Stimulated activated CD4-positive, alpha-beta T cell treated with anti-CD3 and anti-CD28 coated beads, Interleukin-12 subunit alpha, Interleukin-12 subunit beta, amount 100 ng/mL, for 48 hours (primary cell): ENCODE results near the gene ADGRB2.
"Not testable (repeated sequence)": the region's sequence is repeated elsewhere in the genome, so short reads cannot be mapped to it uniquely, and the experiment has no call there.

ENCODE experiments used
- DNase-seq, 3 donors: peaks; one replicate each; pipeline ENCODE4 v3.0.0-alpha.2; 2020; ENCODE audit warnings: low read depth in 2 of 3, low spot score in 1 of 3

Gene ADGRB2

DNA sequence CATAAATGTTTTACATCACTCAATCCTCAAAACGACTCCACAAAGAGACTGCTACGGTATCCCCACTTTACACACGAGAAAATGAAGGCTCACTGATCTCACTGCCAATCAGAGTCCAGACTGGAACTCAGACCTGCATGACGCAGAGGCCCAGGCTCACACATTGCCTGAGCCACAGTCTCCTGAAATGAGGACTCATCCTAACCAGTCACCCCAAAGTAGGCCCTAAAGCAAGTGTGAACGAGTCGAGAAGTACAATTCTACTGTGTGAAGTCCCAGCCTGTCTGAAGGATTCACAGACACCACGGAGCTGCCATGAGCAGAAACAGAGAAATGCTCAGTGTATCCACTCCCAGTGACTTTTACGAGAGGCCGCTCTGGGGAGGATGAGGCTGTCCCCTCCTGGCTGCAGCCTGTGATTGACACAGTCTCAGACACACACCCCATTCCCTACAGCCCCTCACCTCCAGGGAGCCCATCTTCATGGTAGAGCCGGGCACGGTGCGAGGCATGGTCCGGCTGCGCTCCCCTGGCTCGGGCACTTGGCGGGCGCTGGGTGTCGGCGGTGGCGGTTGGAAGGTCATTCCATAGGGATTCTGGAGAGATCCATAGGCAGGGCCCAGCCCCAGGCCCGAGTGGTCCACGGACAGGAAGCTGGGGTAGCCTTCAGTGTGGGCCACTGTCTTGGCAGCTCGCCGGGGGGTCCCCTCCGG lies 33.6 kb downstream of the ADGRB2 start:
- DNase-seq: no peak

DNA sequence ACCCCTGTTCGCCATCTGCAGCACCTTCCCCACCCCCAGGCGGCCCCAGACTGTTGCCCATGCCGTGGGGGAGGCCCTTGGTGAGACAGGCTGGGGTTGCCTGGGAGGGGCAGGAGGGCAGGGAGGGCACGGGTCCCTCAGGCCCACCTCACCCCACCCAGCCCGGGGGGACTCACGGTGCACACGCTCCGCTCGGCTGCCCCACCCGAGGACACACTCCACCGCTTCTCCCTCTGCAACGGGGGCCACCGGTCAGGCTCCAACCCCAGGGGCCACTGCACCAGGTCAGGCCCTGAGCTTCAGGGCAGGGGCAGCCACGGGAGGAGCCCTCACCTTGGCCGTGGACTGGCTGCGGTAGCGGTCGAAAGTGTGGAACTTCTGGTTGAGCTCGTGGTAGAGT lies 36.3 kb downstream of the ADGRB2 start:
- DNase-seq: no peak

DNA sequence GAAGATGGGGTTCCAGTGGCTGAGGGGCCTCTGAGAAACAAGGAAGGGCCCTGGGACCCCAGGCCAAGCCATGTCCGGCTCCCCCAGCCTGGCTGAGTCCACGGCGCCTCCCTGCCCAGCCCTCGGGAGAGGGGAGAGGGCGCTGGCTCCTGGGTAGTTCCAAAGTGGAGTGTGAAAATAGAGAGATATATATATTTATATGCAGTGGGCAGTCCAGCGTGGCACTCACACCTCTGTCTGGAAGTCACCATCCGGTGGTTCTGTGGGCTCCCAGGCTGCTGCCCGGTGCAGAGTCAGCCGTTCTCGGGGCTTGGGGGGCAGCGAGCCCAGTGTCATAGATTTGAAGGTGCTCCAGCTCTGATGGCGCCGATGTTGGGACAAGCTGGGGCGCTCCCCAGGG lies 36.9 kb downstream of the ADGRB2 start:
- DNase-seq: no peak

DNA sequence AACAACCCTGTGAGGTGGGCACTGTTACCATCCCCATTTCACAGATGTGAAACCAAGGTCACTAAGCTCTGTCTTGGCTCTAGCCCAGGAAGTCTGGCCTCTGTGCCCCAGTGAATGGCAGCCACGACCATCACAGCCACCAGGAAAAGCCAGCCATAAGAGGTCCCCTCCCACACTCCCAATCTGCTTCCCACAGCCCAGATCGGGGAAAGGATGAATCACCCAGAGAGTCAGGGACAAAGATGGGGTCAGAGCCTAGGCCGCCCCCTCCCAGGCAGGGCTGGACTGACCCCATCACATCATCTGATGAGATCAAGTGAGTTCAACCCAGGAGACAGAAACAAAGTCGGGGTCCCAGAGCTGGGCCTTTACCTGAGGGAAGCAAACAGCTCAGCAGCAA lies 37.4 kb downstream of the ADGRB2 start:
- DNase-seq: no peak

DNA sequence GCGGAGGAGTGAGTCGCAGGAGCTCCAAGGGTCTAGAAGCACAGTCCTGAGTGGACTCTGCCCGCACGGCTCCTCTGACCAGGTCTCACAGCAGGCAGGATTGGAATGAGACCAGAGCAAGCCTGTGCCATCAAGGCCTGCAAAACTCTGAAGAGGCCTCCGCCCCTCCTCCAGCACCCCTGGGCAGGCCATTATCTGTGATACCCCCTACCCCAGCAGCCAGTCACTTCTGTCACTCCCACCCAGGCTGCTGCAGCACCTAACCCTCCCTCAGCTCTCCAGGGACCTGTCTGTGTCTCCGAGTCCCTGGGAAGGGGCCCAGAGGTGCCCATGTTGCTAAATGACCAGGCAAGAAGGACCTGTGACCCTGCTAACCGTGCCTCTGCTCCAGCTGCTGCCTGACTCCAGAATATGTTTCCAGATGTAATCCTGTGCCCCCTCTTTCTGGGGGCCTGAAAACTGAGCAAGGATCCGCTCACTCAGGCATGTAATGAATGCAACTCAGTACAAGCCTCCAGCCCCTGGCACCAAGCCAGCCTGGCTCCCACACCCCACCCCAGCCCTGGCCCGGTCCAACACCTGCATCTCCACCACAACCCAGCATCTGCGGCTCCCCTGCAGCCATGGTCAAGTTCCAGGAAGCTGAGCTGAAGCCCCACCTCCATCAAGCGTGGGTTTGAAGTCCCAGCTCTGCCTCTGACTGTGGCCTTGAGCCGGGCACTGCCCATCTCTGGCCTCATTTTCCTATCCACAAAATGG lies 38.2 kb downstream of the ADGRB2 start:
- no peak for DNase-seq

DNA sequence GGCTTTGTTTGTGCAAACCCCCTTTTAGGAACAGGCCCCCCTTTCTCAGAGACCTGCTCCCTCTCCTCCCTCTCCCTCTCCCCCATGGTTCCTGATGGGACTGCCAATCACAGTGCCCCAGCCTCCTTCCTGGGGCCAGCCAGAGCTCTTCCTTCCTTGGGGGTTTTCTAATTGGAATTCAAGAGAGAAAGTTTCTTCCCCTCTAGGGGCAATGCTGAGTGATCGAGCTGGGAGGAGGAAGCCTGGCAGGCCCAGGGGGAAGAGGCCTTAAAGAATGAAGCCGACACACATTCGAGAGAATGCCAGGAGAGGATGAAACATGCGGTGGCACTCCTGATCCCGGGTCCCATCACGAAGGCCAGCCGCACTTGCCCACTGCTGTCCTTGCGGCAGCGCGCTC lies 39.0 kb downstream of the ADGRB2 start:
- DNase-seq: no peak

DNA sequence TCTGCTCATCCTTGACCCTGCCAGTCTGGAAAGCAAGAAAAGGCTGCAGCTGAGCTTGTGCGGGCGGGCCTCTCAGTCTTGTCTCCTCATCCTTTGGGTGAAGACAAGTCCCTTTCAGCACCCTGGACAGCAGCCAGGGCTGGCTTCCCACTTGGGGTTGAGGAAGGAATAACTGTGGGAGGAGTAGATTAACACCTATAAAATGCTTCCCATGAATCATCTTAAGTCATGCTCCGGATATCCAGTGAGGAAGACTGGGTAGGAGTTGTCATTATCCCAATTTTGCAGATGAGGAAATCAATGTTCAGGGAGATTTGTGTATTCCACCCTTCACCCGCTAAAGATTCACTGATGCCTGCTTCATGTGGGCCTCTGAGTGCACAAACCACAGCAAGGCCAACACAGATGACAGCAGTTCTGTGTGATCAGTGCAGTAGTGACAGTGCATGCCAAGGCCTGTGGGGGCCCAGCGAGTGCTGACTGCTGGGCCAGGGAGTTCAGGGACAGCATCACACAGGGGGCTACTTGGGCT lies 40.2 kb downstream of the ADGRB2 start:
- DNase-seq: peak in 2 of 3 donors; percentile 31 to 44

DNA sequence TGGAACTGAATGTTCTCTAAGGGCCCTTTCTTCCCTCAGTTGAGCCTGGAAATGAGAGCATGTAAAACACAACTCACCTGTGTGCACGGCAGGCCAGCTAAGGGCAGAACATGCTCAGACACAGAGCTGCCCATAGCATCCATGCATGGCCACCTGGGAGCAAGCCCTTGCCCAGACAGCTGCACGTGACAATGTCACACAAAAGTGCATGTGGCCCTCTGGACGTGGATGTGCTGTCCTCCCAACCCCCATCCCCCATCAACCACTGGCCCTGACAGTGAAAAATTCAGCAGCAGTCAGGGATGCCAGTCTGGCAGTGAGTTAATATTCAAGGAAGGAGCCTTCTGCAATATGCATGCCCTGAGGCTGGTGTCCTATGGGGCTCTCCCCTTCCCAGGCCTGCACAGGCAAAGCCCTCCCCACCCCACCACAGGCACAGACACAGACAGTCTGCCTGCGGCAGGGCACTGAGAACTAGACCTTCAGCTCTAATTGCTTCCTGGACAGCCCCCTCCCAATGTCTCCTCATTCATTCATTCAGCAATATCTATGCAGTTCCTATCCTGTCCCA lies 45.7 kb downstream of the ADGRB2 start:
- no peak for DNase-seq

DNA sequence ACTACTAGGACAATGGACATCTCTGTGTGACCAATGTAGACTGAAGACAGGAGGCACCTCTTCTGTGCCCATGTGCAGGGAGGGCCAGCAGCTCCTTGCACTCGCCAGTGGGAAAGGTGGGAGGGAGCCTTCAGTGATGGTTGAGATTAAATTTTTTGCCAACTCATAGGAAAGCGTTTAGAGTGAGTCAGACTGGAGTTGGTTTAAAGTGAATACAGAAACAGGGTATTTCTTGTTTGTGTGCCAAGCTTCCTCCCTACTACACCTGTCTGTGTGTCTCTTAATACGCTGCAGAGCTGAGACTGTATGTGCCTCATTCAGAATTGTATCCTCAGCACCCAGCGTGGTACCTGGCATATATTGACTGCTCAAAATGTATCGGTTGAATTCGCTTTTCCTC lies 46.8 kb downstream of the ADGRB2 start:
- DNase-seq: no peak

DNA sequence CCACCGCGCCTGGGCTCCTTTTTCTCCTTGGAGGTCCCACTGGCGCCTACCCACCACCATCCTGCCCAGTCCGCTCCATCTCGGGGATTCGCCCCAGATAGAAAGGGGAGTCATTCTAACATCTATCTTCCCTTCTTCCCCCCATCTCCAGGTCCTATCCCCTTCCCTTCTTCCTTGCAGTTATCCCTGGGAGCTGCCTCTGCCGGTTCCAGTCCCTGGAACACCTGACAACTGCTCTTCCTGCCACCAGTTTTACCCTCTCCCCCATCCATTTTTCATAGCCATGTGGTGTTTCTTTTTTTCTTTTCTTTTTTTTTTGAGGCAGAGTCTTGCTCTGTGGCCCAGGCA lies 48.3 kb downstream of the ADGRB2 start:
- no peak for DNase-seq

DNA sequence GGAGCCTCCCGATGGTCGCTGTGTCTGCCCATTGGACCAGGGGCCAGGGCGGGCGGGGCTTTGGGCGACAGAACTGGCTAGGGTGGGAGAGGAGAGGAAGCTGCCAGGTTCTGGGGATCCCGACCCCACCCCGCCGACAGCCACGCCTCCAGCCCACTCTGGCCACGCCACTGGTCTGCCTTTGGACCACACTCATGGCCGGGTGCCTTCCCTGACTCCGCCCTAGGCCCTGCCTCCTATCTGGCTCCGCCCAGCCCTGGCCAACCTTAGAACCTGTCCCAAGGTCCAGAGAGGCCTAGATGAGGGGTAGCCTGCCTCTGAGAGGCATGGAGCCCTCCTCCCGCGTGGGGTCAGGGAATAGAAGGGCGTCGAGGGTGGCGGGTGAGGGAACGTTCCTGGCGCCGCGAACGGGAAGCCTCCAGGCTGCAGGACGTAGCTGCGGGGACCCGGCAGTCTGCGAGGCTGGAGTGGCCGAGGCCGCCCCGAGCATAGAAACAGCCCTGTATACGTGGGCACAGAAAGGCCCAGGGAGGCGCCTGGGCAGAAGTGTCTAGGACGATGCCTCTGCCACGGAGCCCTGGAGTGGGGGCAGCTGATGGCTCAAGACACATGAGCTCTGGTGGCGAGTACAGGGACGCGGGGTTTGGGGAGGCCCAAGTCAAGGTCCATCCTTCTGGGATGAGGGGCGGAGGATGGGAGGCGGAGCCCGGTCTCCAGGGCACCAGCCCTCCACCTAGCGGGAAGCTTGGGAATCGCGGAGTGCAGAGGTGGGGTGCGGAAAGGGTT lies 48.9 kb downstream of the ADGRB2 start:
- DNase-seq: peak in 2 of 3 donors; percentile 40 to 43

DNA sequence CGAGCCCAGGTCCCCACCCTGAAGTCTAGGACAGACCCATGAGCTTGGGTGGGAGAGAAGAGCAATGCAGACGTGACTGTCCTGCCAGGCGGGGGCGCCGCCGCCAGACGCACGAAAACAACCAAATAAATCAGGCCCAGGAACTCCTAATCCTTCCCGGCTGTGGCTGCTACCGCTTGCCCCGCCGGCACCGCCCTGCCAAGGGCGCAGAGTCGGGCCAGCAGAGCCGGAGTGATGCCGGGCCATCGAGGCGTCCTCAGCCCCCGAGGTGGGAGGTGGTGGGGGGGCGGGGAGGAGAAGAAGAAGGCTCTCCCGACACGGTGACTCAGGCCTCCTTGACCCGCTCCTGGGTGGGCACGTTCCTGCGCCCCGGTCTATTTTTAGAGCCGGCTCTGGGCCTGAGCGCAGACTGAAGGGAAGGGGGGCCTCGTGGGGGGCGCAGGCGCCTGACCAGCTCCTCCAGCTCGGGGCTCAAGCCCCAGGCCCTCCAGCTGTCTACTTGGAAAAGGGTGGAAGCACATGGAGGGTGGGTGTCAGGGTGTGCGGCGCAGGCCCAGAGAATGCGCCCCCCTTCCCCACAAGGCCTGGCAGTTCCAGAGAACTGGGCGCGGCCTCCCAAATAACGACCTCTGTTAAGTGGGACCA lies 49.6 kb downstream of the ADGRB2 start:
- DNase-seq: no peak

DNA sequence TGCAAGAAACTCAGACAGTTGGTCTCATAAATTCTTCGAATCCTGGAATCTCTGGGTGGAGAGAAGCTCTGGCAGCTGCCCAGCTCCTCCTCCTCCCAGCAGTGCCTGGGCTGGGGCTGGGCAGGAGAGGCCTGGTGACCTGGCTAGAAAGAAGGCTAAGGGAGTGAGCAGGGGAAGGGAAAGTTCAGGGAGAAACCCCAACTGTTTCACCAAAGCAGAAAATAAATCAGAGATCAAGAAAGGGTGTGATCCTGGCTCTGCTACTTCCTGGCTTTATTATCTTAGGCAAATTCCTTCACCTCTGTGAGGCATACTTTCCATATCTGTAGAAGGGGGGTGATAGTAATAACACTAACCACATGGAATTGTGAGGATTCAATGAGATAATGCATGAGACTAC lies 51.5 kb downstream of the ADGRB2 start:
- DNase-seq: no peak

DNA sequence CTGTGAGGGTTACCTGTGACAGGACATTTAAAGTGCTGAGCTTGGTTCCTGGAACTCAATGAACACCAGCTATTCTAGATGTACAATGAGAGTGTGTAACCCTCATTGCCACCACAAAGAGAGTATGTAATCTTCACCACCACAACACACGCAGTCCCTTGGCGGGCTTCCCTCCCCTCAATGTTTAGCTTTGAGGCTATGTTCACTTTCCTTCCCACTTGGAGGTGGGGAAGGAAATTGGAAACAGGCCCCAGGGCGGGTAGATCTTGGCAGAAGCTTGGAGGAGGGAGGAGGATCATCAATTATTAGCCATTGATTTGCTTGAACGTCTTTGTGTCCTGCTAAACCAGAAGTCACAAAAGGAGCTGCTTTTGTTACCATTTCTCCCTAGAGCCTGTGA lies 52.1 kb downstream of the ADGRB2 start:
- no peak for DNase-seq

DNA sequence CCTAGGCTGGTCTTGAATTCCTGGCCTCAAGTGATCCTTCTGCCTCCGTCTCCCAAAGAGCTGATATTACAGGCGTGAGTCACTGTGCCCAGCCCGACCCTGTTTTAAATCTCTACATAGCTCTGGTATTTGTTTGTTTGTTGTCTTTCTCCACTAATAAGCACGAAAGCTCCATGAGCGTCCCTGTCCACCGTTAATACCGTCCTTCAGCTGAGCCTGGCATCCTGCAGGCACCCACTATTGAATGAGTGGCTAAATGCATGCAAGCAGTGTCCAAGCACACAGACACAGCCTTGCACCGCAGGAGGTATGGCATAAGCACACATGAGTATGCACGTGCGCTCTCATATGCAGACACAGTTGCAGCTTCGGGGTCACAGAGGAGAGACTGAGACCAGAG lies 55.8 kb downstream of the ADGRB2 start:
- no peak for DNase-seq

DNA sequence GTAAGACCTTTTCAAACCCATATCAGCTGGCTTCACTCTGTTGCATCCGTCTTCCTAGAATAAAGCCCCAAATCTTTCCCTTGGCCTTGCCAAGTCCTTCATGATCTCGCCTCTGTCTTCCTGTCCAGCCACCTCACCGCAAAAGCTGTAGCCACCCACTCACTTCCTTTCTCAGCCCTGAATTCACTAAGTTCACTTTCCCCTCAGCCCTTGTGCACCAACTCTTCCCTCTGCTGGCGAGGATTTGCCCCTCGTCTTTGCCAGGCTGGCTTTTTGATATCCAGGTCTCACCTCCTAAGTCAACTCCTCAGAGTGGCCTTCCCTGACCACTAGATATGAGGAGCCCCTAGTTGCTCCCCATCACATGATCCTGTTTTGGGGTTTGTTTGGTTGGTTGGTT lies 56.4 kb downstream of the ADGRB2 start:
- no peak for DNase-seq

DNA sequence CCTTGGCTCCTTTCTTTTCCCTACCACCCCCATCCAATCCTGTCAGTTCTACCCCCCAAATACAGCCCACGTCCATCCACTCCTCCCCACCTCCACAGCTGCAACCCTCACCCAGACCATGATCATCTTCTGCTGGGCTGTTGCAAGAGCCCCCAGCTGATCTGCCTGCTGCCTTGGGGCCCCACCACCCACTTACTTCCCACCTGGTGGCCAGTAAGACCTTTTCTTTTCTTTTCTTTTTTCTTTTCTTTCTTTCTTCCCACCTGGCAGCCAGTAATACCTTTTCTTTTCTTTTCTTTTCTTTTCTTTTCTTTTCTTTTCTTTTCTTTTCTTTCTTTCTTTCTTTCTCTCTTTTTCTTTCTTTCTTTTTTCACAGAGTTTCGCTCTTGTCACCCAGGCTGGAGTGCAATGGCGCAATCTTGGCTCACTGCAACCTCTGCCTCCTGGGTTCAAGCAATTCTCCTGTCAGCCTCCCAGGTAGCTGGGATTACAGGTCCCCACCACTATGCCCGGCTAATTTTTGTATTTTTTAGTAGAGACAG lies 57.0 kb downstream of the ADGRB2 start:
- DNase-seq: not testable (repeated sequence)

DNA sequence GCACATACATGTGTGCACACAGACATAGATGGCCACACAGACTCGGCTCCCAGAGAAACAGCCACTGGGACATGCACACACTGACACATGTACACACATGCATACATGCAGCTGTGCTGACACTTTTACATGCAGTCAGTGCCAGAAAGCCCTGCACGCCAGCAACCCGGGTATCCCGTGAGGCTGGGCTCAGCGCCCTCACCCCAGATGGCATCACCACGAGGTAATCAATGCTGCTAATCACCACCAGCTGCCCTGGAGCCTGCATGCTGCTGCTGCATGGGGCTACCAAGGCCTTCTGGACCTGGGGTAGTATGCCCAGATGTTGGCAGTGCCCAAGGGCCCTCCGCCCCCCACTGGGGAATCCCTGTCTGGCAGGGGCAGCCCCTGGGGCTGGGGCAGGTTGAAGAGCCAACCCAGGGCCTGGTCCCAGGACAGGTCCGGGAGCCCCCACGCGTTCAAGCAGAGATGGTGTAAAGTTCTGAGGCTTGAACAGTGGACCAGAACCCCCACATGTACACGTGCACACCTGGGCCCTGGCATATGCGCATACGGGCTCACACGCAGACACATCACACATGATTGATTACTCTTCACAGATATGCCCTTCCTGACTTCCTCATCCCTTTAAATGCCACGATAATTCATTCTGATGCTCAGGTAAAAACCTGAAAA lies 57.6 kb downstream of the ADGRB2 start:
- DNase-seq: no peak

DNA sequence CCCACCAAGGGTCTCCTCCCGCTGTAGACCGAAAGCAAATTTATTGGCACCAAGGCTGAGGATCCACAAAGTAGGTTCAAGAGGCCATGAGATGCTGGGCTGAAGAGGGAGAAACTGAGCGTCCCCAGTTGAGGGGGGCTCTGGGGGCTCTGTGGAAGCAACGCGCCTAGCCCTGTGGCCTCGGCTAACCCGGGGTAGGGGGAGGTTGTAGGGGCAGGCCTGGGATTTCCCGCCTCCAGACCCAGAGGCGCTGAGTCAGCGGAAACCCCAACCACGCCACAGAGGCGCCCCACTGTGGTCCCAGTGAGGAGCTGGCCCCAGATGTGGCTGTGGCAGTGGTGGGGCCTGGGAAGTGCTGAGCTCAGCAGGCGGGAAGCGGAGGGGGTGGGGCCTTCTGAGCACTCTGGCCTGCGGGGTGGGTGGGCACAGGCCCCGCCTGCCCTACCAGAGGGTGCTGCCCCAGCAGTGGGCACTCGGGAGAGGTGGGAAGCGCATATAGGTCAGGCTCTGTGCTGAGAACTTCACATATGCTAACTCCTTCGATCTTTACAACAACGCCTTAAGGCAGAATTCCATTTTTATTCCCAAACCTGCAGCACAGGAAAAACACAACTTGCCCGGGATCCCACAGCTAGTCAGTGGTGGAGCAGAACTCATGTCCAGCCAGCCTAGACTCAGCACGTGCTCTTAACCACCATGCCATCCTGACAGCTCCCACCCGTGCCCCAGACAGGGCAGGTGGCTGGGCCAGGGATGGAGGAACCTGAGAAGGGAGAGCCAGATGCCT lies 58.9 kb downstream of the ADGRB2 start:
- DNase-seq: peak; percentile 52 to 61 (median 55)
